ENCODE measurements around the gene SLC12A6.

Gene SLC12A6

GRCh38 chr15:34329006-34329405 is 8.6 kb downstream of the SLC12A6 start:
- no peak for DNase-seq

- DNase-seq = no peak
Observed at GRCh38 chr15:34327906-34328305, 9.7 kb downstream of the SLC12A6 start.

GRCh38 chr15:34325368-34325767 is 12.2 kb downstream of the SLC12A6 start:
- no peak for DNase-seq

GRCh38 chr15:34324933-34325332 is 12.6 kb downstream of the SLC12A6 start:
- no peak for DNase-seq

GRCh38 chr15:34323217-34323616 is 14.4 kb downstream of the SLC12A6 start:
- no peak for DNase-seq

GRCh38 chr15:34318277-34319079 is 19.1 kb downstream of the SLC12A6 start:
- peak in 1 of 5 donors; percentile 26 for DNase-seq

- no peak for DNase-seq
Observed at GRCh38 chr15:34314491-34315490, 22.8 kb downstream of the SLC12A6 start.

GRCh38 chr15:34311563-34311962 is 26.0 kb downstream of the SLC12A6 start:
- no peak for DNase-seq

GRCh38 chr15:34304613-34305012 is 33.0 kb downstream of the SLC12A6 start:
- DNase-seq = no peak

- no peak for DNase-seq
Observed at GRCh38 chr15:34301058-34301457, 36.5 kb downstream of the SLC12A6 start.

- no peak for DNase-seq
Observed at GRCh38 chr15:34297059-34297458, 40.5 kb downstream of the SLC12A6 start.

GRCh38 chr15:34292621-34293020 is 45.0 kb downstream of the SLC12A6 start:
- no peak for DNase-seq

GRCh38 chr15:34284937-34285336 is 52.6 kb downstream of the SLC12A6 start:
- no peak for DNase-seq

GRCh38 chr15:34282384-34282783 is 55.2 kb downstream of the SLC12A6 start:
- DNase-seq = no peak

- DNase-seq = no peak
Observed at GRCh38 chr15:34280193-34280592, 57.4 kb downstream of the SLC12A6 start.

- DNase-seq = no peak
Observed at GRCh38 chr15:34279368-34279767, 58.2 kb downstream of the SLC12A6 start.

GRCh38 chr15:34275721-34276120 is 61.9 kb downstream of the SLC12A6 start:
- DNase-seq = no peak

- DNase-seq = no peak
Observed at GRCh38 chr15:34275154-34275553, 62.4 kb downstream of the SLC12A6 start.

GRCh38 chr15:34271493-34271892 is 66.1 kb downstream of the SLC12A6 start:
- DNase-seq = no peak

GRCh38 chr15:34266751-34267150 is 70.8 kb downstream of the SLC12A6 start:
- no peak for DNase-seq

GRCh38 chr15:34264076-34264475 is 73.5 kb downstream of the SLC12A6 start:
- DNase-seq = no peak

- DNase-seq = no peak
Observed at GRCh38 chr15:34262362-34262761, 75.2 kb downstream of the SLC12A6 start.

- no peak for DNase-seq
Observed at GRCh38 chr15:34259566-34259965, 78.0 kb downstream of the SLC12A6 start.

GRCh38 chr15:34258151-34258550 is 79.4 kb downstream of the SLC12A6 start:
- no peak for DNase-seq

Data from T-helper 1 cell (primary cell).